ENCODE results near the gene SERPINB10. TPM values are rescaled to one million over a fixed set of nuclear protein-coding genes. Genes with fewer than 3 reads are reported as not detected.

The SERPINB10 gene, protein sequence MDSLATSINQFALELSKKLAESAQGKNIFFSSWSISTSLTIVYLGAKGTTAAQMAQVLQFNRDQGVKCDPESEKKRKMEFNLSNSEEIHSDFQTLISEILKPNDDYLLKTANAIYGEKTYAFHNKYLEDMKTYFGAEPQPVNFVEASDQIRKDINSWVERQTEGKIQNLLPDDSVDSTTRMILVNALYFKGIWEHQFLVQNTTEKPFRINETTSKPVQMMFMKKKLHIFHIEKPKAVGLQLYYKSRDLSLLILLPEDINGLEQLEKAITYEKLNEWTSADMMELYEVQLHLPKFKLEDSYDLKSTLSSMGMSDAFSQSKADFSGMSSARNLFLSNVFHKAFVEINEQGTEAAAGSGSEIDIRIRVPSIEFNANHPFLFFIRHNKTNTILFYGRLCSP
- total RNA-seq = not detected in 2 replicates

DNA sequence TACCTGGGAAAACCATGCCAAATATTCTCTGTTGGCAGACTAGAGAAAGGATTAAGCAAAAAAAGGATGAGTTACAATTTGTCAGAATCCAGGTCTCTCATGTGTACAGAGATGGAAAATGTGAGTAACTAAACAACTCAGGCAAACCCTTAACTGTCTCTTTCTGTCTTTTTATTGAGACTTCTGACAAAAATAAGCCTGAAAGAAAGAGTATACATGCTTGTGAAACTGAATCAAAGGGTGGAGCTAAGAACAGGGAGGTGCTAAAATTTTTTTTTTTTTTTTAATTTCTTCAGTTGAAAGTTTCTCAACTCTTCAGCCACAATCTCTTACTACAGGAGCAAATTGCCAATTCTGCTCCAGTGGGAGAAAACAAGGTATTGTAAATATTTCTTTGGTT, at the start of gene SERPINB10:
Gene SERPINB10 (plus strand): TSS at position 295 of the 400 bp plus-strand sequence. CDS start 7,553 bp downstream, outside the sequence.

DNA sequence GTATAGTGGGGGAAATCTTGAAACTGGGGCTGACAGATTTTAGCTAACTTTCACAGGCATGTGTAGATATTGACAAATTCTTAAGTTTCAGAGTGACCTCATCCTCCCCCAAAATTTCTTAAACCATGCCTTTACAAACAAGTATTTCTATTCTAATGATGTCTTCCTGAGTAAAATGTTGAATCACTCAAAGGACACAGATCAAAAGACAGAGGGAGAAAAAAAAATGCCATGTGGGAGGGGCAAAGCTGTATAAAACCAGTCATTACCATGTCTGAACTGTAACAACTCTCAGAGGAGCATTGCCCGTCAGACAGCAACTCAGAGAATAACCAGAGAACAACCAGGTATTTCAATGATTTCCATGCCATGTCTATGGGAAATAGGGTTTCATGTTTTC, 20.3 kb upstream of the SERPINB10 start, which contains the start of gene SERPINB2:
Gene SERPINB2 (plus strand): TSS at position 282 of the 400 bp plus-strand sequence. CDS start 3,740 bp downstream, outside the sequence.

DNA sequence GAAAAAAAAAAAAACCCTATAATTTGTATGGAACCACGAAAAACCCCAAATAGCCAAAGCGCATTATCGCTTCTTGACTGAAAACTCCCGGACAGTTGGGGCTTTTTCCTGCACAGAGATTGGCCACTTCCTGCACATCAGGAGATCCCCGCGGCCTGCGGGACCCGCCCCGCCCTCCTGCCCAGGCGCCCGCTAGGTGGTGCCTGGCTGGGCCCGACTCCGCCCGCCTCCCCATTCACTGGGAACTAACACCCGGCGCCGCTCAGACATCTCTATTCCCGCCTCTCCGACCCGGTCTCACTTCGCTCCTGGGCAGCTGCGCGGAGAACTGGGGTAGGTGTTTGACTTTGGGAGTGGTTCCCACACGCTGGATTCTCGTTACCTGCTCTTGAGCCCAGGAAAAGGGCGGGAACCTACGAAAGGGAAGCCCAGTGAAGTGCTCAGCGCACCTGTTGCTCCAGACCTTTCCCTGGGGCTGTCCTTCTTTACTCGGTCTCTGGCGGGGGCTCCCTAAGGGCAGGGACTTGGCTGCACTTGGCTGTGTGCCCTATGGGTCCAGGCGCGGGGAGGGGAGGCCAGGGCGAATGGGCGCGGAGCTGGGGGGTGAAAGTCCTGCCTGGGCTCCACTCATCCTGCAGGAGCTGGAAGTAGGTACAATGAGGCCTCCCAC, 41.4 kb downstream of the SERPINB10 start, which contains the start of gene HMSD:
Gene HMSD (plus strand): TSS at position 234 of the 670 bp plus-strand sequence. CDS start 4,155 bp downstream, outside the sequence.

DNA sequence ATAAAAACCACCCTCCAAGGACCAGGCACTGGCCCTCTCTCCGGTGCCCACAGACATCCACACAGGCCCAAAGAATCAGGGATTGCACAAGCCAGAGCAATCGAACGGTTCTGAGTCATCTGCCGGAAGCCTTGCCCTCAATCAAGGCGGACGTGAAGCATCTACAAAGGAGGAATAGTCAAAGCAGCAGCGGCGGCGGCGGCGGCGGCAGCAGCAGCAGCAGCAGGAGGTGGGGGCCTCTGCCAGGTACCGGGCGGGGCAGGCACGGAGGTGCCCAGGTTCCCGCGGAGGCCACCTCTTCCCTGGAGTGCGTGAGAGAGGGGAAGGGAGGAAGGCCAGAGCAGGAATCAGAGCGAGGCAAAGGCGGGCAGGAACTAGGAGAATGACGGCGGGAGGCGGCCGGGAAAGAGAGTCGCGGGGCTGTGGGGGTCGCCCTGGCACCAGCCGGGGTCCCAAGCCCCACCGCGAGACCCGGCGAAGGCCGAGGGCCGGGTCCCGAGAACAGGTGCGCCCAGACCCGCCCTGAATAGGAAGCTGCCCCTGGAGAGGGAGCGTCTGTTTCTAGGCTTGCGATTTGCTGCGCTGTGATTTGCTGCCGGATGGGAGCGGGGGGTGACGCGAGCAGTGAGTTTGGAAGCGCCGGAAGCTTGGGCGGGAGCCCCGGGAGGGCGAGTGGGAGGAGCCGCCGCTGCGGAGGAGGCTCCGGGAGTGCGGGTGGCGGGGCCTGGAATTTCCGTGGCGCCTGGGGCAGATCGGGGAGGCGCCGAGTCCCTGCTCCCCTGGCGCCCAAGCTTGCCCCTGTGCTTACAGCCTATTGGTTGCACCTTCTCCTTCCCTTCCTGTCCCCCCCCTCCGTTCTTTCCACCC, 62.4 kb downstream of the SERPINB10 start, which contains the start of gene SERPINB8:
Gene SERPINB8 (plus strand): TSS at position 140 of the 867 bp plus-strand sequence. CDS start 8,228 bp downstream, outside the sequence.

Other genes with a start within 250 kb of the SERPINB10 start
- gene SERPINB3, start 246.1 kb upstream of the SERPINB10 start, total RNA-seq = 0.28 TPM in 1 of 2 replicates, not detected in the other
- not detected in 2 replicates for gene SERPINB11, start 205.0 kb upstream of the SERPINB10 start, total RNA-seq
- gene SERPINB7, start 132.5 kb upstream of the SERPINB10 start, total RNA-seq = 1.4 and 4.1 TPM in 2 replicates
- 0.74 and 1.00 TPM in 2 replicates for gene SERPINB2, start 20.3 kb upstream of the SERPINB10 start, total RNA-seq
- under 0.01 TPM in 2 replicates for gene HMSD, start 41.3 kb downstream of the SERPINB10 start, total RNA-seq
- gene SERPINB8, start 62.1 kb downstream of the SERPINB10 start, total RNA-seq = 8.7 and 9.1 TPM in 2 replicates
- gene LINC00305, start 241.1 kb downstream of the SERPINB10 start, total RNA-seq = not detected in 2 replicates

Measured in smooth muscle cell of bladder (primary cell).